HL-60 (cell line): ENCODE data around the gene FAF1.

ENCODE experiments used
- DNase-seq, 2 experiments: peaks; one replicate each; pipeline ENCODE4 v3.0.0-alpha.2; 2010 to 2020; ENCODE audit warnings: low read depth in 1 of 2, low spot score in 1 of 2
- H3K27ac ChIP-seq: fragments of 250-450 bp; sonication (Bioruptor Pico); replicated peaks from 2 replicates; pipeline ENCODE4 v1.5.1; 2020; ENCODE audit warnings: mild to moderate bottlenecking, moderate library complexity
- H3K27me3 ChIP-seq: fragments of 250-450 bp; sonication (Bioruptor Pico); 2 replicates; pipeline ENCODE4 v1.5.1; 2021; ENCODE audit warnings: mild to moderate bottlenecking, moderate library complexity; ENCODE audit not compliant: insufficient read depth, poor library complexity, severe bottlenecking
- H3K4me3 ChIP-seq: replicated peaks from 2 replicates; pipeline ENCODE4 v1.5.1; 2011; ENCODE audit warnings: mild to moderate bottlenecking, control low read depth, low read length; ENCODE audit not compliant: insufficient read depth
- GABPA ChIP-seq: IDR thresholded peaks from 2 replicates; pipeline ENCODE4 v1.6.1; 2012; ENCODE audit warnings: low read depth
- POLR2AphosphoS5 ChIP-seq: IDR thresholded peaks from 2 replicates; pipeline ENCODE4 v1.6.1; 2012; ENCODE audit warnings: low read depth
- REST ChIP-seq: IDR thresholded peaks from 2 replicates; pipeline ENCODE4 v1.6.1; 2012; ENCODE audit warnings: low read depth; ENCODE audit not compliant: insufficient replicate concordance
- SPI1 ChIP-seq: IDR thresholded peaks from 2 replicates; pipeline ENCODE4 v1.6.1; 2012; ENCODE audit warnings: low read depth, mild to moderate bottlenecking, borderline replicate concordance
- TF ChIP-seq, protein P1 (sequence below): IDR thresholded peaks from one replicate; pipeline ENCODE4 v1.5.1; 2011; ENCODE audit warnings: low read length, control low read depth, inconsistent platforms; ENCODE audit not compliant: insufficient read depth

Gene FAF1

GRCh38 chr1:50820545-50820944, 139.5 kb downstream of the FAF1 start:
- TF ChIP-seq, protein P1, sequence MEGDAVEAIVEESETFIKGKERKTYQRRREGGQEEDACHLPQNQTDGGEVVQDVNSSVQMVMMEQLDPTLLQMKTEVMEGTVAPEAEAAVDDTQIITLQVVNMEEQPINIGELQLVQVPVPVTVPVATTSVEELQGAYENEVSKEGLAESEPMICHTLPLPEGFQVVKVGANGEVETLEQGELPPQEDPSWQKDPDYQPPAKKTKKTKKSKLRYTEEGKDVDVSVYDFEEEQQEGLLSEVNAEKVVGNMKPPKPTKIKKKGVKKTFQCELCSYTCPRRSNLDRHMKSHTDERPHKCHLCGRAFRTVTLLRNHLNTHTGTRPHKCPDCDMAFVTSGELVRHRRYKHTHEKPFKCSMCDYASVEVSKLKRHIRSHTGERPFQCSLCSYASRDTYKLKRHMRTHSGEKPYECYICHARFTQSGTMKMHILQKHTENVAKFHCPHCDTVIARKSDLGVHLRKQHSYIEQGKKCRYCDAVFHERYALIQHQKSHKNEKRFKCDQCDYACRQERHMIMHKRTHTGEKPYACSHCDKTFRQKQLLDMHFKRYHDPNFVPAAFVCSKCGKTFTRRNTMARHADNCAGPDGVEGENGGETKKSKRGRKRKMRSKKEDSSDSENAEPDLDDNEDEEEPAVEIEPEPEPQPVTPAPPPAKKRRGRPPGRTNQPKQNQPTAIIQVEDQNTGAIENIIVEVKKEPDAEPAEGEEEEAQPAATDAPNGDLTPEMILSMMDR = no peak
- TF ChIP-seq SPI1 (no peak), POLR2AphosphoS5 (no peak), GABPA (no peak), REST (no peak)
- Histone ChIP-seq H3K4me3 (no peak overlapping the region), H3K27ac (no peak overlapping the region), H3K27me3 (no peaks in the 10 kb centered on the region)
- no peak for DNase-seq

DNA sequence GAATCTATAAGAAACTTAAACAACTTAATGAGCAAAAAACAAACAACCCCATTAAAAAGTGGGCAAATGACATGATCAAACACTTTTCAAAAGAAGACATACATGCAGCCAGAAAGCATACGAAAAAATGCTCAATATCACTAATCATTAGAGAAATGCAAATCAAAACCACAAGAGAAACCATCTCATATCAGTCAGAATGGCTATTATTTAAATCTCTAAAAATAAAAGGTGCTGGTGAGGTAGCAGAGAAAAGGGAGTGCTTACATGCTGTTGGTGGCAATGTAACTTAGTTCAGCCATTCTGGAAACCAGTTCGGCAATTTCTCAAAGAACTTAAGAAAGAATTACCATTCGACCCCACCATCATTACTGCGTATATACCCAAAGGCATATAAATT, 147.7 kb downstream of the FAF1 start:
- TF ChIP-seq POLR2AphosphoS5 (no peak), REST (no peak), GABPA (no peak), SPI1 (no peak)
- TF ChIP-seq, protein P1 = no peak
- Histone ChIP-seq H3K27ac (no peak overlapping the region), H3K4me3 (no peak overlapping the region), H3K27me3 (no peaks in the 10 kb centered on the region)
- no peak for DNase-seq

DNA sequence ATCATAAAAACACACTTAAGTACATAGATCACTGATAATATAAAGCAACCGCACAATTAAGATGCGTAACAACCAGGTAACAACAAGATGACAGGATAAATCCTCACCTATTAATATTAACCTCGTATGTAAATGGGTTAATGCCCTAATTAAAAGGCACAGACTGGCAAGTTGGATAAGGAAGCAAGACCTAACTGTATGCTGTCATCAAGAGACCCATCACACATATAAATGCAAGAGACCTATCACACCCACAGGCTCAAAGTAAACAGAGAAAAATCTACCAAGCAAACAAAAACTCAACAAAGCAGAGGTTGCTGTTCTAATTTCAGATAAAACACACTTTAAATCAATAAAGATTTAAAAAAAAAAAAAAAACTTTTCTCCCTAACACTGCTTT, 151.8 kb downstream of the FAF1 start:
- Histone ChIP-seq H3K27me3 (no peaks in the 10 kb centered on the region), H3K4me3 (no peak overlapping the region), H3K27ac (no peak overlapping the region)
- DNase-seq = no peak
- TF ChIP-seq SPI1 = no peak
- TF ChIP-seq GABPA = no peak
- no peak for TF ChIP-seq POLR2AphosphoS5
- no peak for TF ChIP-seq REST
- TF ChIP-seq, protein P1 = no peak
